GM21737 (cell line): ENCODE data around the gene INHBE.
A peak's percentile ranks its signal among the peaks of the same experiment; 100 is the strongest.

Experiments
- ATAC-seq: cut with Tn5 transposase; IDR thresholded peaks from one replicate; pipeline ENCODE4 v1.9.1; 2021; ENCODE audit warnings: mild to moderate bottlenecking, moderate library complexity; ENCODE audit not compliant: unreplicated experiment

INHBE gene

GRCh38 chr12:57474862-57475261 is 19.8 kb downstream of the INHBE start:
- ATAC-seq, result no peak

- no peak for ATAC-seq
Observed at GRCh38 chr12:57475271-57476161, 20.4 kb downstream of the INHBE start.

GRCh38 chr12:57476162-57476992 is 21.3 kb downstream of the INHBE start:
- ATAC-seq, result no peak

DNA sequence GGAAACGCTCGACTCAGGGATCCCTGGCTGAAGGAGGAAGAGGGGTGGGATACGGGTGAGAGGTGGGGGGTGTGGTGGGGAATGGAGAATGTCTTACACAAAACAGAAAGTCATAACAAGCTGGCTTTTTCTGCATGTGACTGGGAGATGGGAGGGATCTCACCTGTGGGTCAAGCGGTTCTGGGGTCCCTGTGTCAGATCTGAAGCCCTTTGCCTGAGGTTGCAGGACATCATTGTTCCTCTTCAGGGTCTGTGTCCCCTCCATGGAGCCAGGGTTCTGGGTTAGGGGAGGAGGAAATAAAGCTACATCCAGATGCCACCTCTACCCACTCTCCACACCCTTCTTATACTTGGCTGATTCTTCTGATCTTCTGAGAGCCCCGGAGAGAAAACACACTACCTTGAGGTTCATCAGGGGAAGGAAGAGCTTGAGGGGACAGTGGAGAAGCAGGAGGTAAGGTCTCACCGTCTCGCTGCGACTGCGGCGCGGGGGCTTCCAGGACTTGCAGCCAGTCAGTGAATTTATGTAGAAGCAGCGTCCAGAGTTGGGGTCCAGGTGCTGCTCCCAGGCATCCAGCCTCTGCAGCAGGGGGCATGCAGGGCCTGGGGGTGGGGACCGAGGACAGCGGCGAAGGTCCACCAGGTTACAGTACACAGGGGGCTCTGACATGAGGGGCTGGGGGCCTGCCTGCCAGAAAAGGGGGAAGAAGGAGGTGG is 22.0 kb downstream of the INHBE start:
- no peak for ATAC-seq

DNA sequence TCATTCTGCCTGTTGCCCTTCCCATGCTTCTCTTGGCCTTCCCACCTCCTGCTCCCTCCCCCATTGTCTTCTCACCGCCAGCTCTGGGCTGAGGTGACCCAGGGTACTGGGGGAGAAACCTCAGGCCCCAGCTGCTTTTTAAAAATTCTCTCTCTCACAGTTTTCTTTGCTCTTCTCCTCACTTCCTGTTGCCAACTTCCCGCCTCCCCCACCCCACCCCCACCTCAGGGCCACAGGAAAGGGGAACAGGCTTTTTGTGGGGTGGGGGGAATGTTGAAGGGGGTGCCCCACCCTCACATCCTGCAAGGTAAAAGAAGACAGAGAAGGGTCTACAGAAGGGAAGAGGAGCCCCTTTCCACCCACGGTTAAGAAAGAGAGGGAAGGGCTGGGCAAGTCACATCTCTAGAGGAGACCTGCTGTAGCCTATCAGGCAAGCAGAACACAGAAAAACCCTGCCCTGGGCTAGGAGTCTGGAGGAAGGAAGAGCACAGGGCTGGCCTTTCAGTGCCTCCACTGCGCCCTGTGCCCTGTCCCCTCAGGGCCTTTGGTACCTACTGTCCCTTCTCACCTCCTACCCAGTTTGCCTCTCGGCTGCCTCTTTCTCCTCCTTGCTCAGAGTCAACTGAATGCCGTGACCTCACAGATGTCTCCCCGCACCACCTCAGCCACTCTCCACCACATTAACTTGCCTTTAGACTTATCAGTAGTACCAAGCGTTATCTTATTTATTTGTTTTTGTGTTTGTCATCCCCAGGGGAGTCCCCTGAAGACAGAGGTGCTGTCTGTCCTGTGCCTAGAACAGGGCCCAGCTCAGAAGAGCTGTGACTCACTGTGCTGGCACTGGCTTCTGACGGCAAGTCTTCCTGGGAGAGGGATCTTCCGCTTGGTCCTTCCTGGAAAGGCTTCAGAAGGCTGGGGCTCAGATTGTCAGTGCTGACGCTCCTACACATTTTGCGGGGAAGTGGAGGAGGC is 22.9 kb downstream of the INHBE start:
- no peak for ATAC-seq

DNA sequence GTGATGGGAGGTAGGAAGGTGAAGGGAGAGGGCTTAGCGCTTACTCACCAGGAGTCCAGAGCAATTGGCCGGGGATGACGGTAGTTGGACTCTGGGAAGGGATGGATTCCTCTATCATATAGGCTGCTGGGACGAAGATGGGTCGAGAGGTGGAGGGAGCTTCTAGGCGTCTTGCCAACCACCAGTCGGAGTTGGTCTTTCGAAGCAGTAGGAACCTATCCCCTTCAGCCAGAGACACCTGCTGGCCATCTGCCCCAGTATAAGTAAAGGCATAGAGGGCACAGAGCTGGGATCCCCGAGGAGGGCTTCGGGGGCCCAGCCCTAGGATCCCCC is 23.9 kb downstream of the INHBE start:
- ATAC-seq, result no peak

GRCh38 chr12:57479376-57480115 is 24.4 kb downstream of the INHBE start, which contains the start of gene ARHGAP9:
Gene ARHGAP9 (minus strand): TSS chr12:57479866. CDS start chr12:57479406, 460 bp downstream.
- ATAC-seq, result no peak

GRCh38 chr12:57481671-57482070 is 26.6 kb downstream of the INHBE start:
- ATAC-seq, result no peak

DNA sequence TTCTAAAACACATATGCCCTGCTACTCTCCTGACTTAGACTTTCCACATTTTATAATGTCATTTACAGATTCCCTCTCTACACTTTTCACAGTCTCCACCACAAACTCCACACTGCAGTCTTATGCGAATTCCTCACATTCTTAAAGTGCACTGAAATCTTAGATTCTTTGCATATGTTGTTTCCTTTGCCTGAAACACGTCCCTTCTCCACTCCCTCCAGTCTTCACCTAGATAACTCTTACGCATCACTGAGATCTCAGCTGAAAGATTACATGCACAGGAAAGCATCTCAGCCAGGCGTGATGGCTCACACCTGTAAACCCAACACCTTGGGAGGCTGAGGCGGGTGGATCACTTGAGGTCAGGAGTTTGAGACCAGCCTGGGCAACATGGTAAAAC is 28.4 kb downstream of the INHBE start:
- no peak for ATAC-seq

DNA sequence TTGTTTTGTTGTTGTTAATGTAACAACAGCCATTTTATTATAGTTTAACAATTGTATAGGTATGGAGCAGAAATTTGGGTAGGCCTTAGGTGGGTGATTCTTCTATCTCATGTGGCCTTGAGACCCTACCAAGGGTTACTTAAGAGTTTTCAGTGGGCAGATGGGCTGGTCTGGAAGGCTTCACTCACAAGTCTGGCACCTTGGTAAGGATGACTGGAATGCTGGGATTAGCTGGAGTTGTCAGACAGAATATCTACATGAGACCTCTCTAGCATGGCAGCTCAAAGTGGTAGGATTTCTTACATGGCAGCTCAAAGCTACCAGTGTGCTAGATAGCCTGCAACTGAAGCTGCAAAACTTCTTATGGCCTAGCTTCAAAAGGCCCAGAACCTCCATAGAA is 30.6 kb downstream of the INHBE start:
- no peak for ATAC-seq

DNA sequence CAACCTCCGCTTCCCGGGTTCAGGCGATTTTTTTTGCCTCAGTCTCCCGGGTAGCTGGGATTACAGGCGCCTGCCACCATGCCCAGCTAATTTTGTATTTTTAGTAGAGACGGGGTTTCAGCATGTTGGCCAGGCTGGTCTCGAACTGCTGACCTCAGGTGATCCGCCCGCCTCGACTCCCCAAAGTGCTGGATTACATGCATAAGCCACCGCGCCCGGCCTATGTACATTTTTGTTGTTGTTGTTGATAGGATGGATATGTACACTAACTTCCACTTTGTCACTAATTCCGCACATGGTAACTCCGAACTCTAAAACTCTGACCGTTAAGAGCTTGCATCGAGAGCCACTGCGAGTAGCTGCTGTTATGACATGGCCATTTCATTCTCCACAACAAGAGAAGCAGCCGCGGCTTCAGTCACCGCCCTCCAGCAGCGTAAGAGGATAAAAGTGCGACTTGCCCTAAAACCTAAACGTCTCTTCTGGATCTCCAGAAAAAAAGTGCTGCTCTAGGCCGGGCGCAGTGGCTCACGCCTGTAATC is 32.0 kb downstream of the INHBE start:
- ATAC-seq, result no peak

DNA sequence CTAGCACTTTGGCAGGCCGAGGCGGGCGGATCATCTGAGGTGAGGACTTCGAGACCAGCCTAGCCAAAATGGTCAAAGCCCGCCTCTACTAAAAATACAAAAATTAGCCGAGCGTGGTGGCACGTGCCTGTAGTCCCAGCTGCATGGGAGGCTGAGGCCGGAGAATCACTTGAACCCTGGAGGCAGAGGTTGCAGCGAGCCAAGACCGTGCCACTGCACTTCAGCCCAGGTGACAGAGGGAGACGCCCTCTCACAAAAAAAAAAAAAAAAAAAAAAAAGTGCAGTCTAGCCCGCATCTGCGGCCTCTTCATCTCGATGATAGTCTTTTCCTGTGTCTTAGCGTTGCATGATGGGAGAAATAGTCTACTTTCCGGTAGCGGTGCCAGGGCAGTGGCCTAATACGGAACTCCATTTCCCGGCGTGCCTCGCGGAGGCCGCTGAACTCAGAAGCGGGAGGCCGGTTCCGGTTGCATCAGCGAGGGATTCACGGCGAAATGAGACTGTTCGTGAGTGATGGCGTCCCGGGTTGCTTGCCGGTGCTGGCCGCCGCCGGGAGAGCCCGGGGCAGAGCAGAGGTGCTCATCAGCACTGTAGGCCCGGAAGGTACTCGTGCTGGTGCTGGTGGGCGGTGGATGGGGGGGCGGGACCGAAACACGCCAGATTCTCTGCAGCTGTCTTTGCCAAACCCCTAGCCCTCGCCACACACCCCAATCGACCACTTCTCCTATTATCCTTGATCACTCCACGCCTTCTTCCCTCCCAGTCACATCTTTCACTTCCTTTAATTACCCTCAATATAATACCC is 32.7 kb downstream of the INHBE start, which contains the start of gene MARS1:
MARS1 (plus strand) TSS at position 472 of the 805 bp plus-strand sequence; CDS start at position 495, 23 bp downstream.
- peak; percentile 96 for ATAC-seq

- no peak for ATAC-seq
Observed at GRCh38 chr12:57488402-57489156, 33.5 kb downstream of the INHBE start.

DNA sequence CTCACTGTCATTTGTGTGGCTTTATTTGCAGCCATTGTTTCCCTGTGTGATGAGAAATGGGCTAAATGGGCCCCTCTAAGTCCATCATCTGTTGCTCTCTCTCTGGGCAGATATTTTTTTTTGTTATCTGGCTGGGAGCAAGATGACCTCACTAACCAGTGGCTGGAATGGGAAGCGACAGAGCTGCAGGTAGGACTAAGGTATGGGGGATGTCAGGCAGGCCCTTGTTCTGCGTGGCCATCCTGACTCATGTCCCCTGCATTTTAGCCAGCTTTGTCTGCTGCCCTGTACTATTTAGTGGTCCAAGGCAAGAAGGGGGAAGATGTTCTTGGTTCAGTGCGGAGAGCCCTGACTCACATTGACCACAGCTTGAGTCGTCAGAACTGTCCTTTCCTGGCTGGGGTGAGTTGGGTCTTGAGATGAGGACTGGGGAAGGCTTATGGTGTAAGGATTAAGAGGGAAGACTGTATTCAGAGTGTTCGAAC is 34.1 kb downstream of the INHBE start:
- ATAC-seq, result no peak

DNA sequence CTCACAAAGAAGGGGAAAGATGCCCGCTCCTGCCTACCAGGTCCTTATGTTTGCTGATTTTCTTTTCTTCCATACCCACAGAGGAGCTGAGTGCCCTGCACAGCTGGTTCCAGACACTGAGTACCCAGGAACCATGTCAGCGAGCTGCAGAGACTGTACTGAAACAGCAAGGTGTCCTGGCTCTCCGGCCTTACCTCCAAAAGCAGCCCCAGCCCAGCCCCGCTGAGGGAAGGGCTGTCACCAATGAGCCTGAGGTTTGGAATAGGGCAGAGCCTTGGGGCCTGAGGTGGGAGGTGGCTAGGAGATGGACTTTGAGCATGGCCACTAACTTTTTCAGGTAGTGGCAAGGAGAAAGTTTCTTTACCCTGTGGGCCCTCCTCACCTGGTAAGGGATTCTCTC is 35.0 kb downstream of the INHBE start:
- ATAC-seq, result no peak

DNA sequence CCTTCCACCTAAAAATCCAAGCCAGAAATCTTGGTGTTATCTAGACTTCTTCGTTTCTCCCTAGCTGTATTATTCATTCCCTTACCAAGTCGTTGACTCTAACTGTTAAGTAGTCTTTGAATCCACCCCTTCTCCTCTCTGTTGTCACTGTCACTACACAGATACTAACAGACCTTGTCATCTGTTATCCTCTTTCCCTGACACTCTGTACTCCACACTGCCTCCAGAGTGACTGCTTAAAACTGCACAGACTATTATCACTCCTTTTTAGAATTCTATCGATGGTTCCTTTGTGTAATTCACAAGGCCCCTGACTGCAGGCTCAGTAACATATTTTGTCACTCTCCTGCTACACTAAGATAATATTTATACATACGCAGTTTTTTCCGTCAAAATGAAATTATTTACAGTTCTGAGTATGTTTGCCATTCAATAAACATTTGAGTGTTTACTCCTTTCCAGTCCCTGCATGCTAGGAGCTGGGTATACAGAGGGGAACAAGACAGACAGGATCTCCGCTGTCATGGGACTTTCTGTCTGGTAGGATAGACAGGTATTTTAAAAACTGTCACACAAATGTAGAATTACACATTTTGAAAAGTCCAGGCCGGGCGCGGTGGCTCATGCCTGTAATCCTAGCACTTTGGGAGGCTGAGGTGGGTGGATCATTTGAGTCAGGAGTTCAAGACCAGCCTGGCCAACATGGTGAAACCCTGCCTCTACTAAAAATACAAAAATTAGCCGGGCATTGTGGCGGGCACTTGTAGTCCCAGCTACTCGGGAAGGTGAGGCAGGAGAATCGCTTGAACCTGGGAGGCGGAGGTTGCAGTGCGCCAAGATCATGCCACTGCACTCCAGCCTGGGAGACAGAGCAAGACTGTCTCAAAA is 36.5 kb downstream of the INHBE start:
- ATAC-seq, result no peak
